Stimulated activated CD8-positive, alpha-beta memory T cell treated with anti-CD3 and anti-CD28 coated beads, Interleukin-7, amount 100 ng/mL, for 4 hours (primary cell): ENCODE measurements around the gene GCNT4.
A peak's percentile ranks its signal among the peaks of the same experiment; 100 is the strongest.
"Not testable (repeated sequence)": the region's sequence is repeated elsewhere in the genome, so short reads cannot be mapped to it uniquely, and the experiment has no call there.

Experiments used
- DNase-seq, 2 donors: peaks; one replicate each; pipeline ENCODE4 v3.0.0-alpha.2; 2020; ENCODE audit warnings: low read depth in 2 of 2

GCNT4 gene

GRCh38 chr5:75052192-75053053 lies at the start of gene GCNT4:
Gene GCNT4 (minus strand): TSS chr5:75052558. CDS start chr5:75030037, 22,521 bp downstream.
- DNase-seq: peak in 1 of 2 donors; percentile 37

GRCh38 chr5:75095956-75096355 lies 43.6 kb upstream of the GCNT4 start:
- not testable (repeated sequence) for DNase-seq

GRCh38 chr5:75091597-75091996 lies 39.2 kb upstream of the GCNT4 start:
- no peak for DNase-seq

GRCh38 chr5:75089662-75090061 lies 37.3 kb upstream of the GCNT4 start:
- DNase-seq: no peak

- DNase-seq: no peak
These were observed 36.8 kb upstream of the GCNT4 start for GRCh38 chr5:75089137-75089536.

DNA sequence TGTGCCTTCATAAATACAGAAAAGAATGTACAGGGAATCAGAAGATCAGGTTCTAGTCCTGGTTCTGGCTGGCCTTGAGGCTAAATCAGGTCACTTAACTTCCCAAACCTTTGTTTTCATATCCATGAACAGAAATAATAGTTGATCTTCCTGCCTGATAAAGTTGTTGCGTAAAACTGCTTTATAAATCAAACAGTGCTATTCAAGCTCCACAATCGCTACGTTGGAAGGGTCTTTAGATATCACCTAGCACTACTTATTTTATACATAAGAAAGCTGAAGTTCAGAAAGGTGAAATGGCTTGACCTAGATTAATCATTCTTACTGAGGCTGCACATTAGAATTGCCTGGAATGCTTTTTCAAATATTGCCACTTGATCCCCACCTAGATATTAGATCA lies 36.3 kb upstream of the GCNT4 start:
- no peak for DNase-seq

DNA sequence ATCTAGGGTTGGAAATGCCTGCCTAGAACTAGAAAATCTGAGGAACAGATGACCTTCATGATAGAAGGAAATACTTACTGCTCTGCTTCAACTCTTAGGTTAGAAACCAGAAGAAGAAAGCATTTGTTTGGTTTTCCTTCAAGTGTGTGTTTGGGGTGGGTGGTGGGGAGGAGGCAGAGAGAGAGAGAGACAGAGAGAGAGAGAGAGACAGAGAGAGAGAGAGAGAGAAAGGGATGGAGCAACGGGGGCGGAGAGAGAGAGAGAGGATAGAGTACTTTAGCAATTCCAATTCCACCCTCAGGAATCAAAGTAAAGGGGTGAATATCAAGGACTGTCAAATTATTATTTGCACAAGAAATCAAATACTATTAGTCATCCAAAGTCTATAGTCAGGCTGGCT lies 29.2 kb upstream of the GCNT4 start:
- no peak for DNase-seq

- DNase-seq: not testable (repeated sequence)
These were observed 27.0 kb upstream of the GCNT4 start for GRCh38 chr5:75079346-75079745.

DNA sequence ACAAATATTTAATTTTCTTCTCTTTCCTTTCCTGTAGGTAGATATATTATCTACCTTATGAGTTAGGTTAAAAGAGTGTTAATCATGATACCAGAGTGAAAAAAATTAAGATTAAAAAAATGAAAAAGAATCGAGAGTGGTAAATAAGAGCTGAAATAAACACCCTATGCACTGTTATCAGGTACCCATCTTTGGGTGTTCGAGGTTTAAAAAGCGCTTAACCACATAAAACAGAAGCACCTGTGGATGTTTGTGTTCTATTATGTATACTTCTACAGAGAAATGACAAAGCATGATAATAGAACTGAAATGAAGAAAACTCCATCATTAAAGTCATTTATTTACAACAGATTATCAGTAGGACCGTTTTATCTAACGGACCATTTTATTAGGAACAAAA lies 25.7 kb upstream of the GCNT4 start:
- DNase-seq: no peak

DNA sequence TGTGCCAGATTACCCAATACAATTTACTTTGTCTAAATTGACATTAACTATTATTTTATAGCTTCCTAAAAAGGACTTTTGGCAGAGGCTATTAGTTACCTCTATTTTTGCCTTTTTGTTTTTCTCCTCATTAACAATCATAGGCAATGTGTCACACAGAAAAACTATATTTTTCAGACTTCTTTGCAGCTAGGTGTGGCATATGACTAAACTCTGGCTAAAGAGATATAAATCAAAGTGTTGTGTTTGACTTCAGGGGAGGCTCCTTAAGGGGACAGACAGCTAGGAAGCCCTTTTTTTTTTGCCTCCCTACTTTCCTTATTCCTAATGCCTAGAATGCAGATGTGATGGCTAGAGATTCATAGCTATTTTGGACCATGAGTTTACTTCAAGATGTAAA lies 19.7 kb upstream of the GCNT4 start:
- DNase-seq: no peak

- no peak for DNase-seq
These were observed 18.7 kb upstream of the GCNT4 start for GRCh38 chr5:75071100-75071499.

DNA sequence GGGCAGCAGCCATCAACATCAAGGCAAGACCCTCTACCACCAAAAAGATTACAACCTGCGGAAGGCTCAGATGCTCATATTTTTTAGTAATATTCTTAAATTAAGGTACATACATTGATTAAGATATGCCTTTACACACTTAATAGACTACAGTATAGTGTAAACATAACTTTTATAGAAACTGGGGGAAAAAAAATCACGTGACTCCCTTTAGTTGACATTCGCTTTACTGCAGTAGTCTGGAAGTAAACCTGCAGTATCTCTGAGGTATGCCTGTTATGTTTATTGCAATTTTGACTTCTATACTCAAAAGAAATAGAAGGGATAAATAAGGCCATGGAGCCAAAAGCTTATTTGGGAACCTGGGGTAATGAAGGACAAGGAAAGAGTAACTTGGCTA lies 15.1 kb upstream of the GCNT4 start:
- DNase-seq: no peak

DNA sequence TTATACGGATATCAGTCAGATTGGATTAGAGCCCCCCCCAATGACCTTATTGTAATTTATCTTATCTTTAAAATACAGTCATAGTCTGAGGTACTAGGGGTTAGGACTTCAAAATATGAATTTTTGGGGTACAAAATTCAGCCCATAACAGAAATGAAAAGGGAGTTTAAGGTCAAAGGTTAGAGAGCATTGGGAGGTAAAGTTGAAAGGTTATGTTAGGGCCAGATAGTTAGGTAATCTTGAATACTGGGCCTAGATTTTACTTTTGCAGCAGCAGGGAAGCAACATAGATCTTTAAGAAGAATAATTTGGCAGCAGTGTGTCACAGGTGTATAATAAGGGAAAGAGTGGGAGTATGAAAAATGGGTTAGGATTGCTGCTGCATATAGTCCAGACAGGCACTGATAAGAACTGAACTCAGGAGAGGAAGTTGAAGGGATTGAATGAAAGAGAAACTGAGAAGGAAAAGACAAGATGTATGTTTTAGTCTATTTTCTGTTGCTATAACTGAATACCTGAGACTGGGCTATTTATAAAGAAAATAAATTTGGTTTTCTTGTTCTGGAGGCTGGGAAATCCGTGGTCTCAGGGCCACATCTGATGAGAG lies 10.7 kb upstream of the GCNT4 start:
- no peak for DNase-seq

DNA sequence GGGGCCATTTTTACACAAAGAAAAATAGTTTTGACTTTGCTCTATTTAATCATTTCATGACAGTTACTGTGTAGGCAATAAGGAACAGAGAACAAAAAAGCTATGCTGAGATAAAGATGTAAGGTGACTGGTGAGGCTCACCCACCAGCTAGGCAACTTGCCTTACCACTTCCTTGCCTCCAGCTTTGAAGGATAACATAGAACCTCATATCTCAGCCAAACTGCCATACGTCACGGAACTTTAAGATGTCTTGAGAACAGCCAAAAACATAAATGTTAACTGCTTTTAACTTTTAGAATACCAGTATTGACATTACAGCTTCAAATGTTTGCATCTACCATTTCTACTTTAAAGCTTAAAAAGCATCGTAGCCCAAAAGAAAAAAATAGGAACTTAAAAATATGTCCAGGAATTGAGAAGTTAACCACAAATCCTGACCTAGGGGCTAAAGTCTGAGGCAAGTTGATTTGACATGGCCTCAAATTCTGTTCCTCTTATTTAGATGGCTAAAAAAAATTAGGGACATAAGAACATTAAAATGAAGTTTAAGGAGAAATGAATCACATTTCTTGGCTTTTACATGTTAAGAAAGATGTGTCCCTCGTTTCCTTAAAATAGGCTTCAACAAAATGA lies 7.7 kb upstream of the GCNT4 start:
- peak in 1 of 2 donors; percentile 42 for DNase-seq

DNA sequence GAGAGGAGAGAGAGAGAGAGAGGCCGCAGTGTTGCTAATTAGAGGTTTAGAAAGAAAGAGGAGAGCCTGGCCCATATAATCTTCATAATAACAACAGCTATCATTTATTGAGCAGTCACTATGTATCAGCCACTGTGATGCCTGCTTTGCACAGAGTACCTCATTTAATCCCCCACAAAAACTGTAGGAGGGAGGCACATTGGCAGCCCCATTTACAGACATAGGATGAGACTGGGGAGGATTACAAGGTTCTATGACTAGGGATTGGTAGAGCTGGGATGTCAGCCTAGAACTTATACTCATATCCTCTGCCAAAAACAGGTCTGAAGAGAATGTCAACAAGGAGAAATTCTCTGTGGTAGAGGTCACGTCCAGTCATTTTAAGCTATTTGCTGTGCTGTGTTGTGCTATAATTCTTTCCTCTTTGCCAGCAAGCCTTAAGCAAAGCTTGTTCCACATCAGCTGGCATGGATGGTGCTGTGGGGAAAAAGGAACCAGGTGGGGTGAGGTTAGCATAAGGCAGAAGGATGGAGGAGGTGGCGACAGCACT lies 6.7 kb upstream of the GCNT4 start:
- DNase-seq: no peak

DNA sequence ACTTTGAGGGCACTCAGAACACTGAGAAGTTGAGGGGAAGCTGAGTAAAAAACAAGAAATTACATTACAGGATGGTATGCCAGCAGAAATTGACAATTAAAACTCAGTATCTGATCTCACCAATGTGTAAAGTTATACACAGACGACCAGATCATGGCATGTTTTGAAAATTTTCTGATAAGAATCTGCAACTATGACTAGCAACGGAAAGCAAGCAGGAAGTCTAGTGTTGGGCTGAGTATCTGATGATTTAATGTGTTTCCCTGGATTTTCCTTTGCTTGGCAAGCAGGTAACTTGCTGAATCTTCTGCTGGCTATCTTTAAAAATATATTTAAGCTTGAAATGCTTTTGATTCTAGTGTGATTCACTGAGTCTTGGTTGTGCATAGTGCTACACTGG lies 5.2 kb upstream of the GCNT4 start:
- no peak for DNase-seq

DNA sequence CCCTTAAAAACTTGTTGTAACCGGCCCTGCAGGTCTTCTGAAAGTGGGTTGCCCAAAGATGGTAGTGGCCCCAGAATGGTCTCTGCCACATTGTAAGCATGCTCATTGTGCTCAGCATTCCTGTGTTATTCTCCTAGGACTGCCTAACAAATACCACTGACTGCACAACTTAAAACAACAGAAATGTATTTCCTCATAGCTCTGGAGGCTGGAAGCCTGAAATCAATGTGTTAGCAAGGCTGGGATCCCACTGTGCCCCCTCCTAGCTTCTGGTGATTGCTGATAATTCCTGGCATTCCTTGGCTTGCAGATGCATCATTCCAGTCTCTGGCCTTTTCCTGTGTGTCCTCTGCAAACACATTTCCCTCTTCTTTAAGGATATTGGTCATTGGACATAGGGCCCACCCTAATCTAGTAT lies 3.4 kb upstream of the GCNT4 start:
- no peak for DNase-seq

GRCh38 chr5:75054134-75054930 lies 2.0 kb upstream of the GCNT4 start:
- no peak for DNase-seq

DNA sequence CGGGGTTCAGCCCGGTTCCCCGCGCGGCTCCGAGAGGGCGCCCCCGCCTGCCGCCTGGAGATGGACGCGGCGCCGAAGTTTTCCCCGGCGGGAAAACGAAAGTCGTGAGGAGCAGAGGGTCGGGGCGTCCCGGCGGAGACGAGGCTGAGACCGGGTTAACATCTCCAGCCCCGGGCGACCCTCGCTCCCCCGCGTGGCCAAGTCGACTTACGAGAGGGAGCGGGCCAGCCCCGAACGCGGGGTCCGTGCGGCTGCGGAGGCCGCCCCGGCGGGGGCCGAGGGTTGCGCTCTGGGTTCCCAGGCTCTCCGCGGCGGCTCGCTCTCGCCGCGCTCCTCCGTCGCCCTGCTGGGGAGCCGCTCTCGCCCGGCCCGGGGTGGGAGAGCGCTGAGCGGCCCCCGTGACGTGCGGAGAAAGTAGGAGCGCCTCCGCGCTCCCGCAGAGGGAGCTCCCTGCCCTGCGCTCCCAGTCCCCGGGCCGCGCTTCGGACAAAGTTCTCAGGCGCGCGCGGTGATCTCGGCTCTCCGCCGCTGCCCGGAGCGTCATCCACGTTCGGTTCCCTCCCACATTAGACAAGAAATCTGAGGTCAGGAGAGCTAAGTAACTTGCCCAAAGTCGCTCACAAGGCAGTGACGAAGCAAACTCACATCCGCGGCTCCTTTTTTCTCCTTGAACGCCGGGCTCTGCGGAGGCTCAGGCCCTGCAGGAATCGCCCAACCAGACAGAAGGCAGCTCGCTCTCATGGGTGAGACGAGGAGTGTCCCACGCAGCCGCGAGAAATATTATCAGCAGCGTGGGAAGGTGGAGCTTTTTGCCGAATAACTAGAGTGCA lies 1.2 kb upstream of the GCNT4 start:
- peak; percentile 11 to 37 for DNase-seq

- DNase-seq: no peak
These were observed 621 bp upstream of the GCNT4 start for GRCh38 chr5:75053054-75053303.

- no peak for DNase-seq
These were observed 1.1 kb downstream of the GCNT4 start for GRCh38 chr5:75051217-75051751.
